Panc1 (cell line): ENCODE measurements around the gene RWDD4. TPM values are rescaled to one million over a fixed set of nuclear protein-coding genes. Genes with fewer than 3 reads are reported as not detected.

Experiments used
- ATAC-seq: fragments of 200-7000 bp; cut with Tn5 transposase; 2 replicates; pipeline ENCODE4 v1.9.1; 2020; ENCODE audit warnings: mild to moderate bottlenecking, moderate library complexity
- BruUV-seq: library from RNA; stranded (reverse); fragments of 400-500 nt; replicated peaks from 2 replicates; lab custom pipeline; 2021; lab: Mats Ljungman, UMichigan
- CTCF ChIA-PET: fragments of 300-600 bp; sonication (Branson Sonifier 250); formaldehyde crosslinking; loops from one replicate; lab custom pipeline; 2022; ENCODE audit warnings: antibody characterized with exemption; lab: Charles Lee
- POLR2A ChIA-PET: fragments of 300-600 bp; sonication (Branson Sonifier 250); formaldehyde crosslinking; loops from one replicate; lab custom pipeline; 2022; ENCODE audit warnings: antibody characterized with exemption; lab: Charles Lee
- DNase-seq: peaks from one replicate; pipeline ENCODE4 v3.0.0-alpha.2; 2010; ENCODE audit warnings: low read depth, low spot score
- H3K27ac ChIP-seq: 2 replicates; pipeline ENCODE4 v1.5.1; 2011; ENCODE audit warnings: mild to moderate bottlenecking, low read length, inconsistent platforms
- H3K27me3 ChIP-seq: fragments of 200-500 bp; sonication (Bioruptor generic); 2 replicates; pipeline ENCODE4 v1.6.0; 2014; ENCODE audit warnings: low read length, inconsistent platforms; ENCODE audit not compliant: control insufficient read depth, insufficient read depth
- H3K36me3 ChIP-seq: fragments of 200-500 bp; sonication (Bioruptor generic); 2 replicates; pipeline ENCODE4 v1.5.1; 2014; ENCODE audit warnings: inconsistent platforms, mild to moderate bottlenecking, low read length, moderate library complexity; ENCODE audit not compliant: control insufficient read depth, insufficient read depth
- H3K4me1 ChIP-seq: 2 replicates; pipeline ENCODE4 v1.5.1; 2011; ENCODE audit warnings: inconsistent platforms, mild to moderate bottlenecking, low read length, moderate library complexity; ENCODE audit not compliant: control insufficient read depth, insufficient read depth
- H3K4me3 ChIP-seq, 2 experiments: 2 replicates each; pipeline ENCODE4 v1.5.1; 2011 to 2012; ENCODE audit warnings: low read depth in 2 of 2, low read length in 2 of 2, mild to moderate bottlenecking in 2 of 2, inconsistent platforms in 1 of 2, moderate library complexity in 1 of 2
- H3K9me3 ChIP-seq: fragments of 200-500 bp; sonication (Bioruptor generic); 2 replicates; pipeline ENCODE4 v1.5.1; 2014; ENCODE audit warnings: low read depth, mild to moderate bottlenecking, inconsistent platforms, low read length, moderate library complexity; ENCODE audit not compliant: control insufficient read depth, insufficient read depth
- POLR2AphosphoS5 ChIP-seq: IDR thresholded peaks from 2 replicates; pipeline ENCODE4 v1.6.1; 2012; ENCODE audit warnings: mild to moderate bottlenecking, low read depth, low read length, moderate library complexity
- SIN3A ChIP-seq: IDR thresholded peaks from 2 replicates; pipeline ENCODE4 v1.6.1; 2012; ENCODE audit warnings: low read depth, mild to moderate bottlenecking, low read length, moderate library complexity, borderline replicate concordance; ENCODE audit not compliant: insufficient read depth
- TCF7L2 ChIP-seq: IDR thresholded peaks from 2 replicates; pipeline ENCODE4 v1.6.1; 2011; ENCODE audit warnings: mild to moderate bottlenecking, low read depth, low read length, inconsistent platforms
- in situ Hi-C: cut with HindIII; loops from 2 replicates; pipeline ENCODE4 v1.10.0; 2016; ENCODE audit warnings: low sequenced_read_pairs, low pct_unique_long_range_greater_than_20kb
- intact Hi-C: fragments of 100-400 bp; cut with micrococcal nuclease; formaldehyde crosslinking; loops from one replicate; pipeline ENCODE4 v1.10.0; 2022; ENCODE audit not compliant: unreplicated experiment
- total RNA-seq: library from RNA; stranded (reverse); gene quantifications from one replicate; pipeline ENCODE4 v1.2.1, GENCODE V29; 2021; ENCODE audit not compliant: unreplicated experiment
- TF ChIP-seq, protein P1 (sequence below), 2 experiments: IDR thresholded peaks; 2 replicates each; pipeline ENCODE4 v1.6.1; 2011 to 2012; ENCODE audit warnings: low read depth in 2 of 2, control low read depth in 1 of 2, low read length in 1 of 2, mild to moderate bottlenecking in 1 of 2, moderate library complexity in 1 of 2; ENCODE audit not compliant: insufficient read depth in 1 of 2
- TF ChIP-seq, protein P2 (sequence below): fragments of 450-650 bp; IDR thresholded peaks from 2 replicates; pipeline ENCODE4 v1.5.1; 2017; ENCODE audit warnings: mild to moderate bottlenecking

Gene RWDD4
- total RNA-seq, 1 experiment from 2014 or later, result 27.4 TPM

DNA sequence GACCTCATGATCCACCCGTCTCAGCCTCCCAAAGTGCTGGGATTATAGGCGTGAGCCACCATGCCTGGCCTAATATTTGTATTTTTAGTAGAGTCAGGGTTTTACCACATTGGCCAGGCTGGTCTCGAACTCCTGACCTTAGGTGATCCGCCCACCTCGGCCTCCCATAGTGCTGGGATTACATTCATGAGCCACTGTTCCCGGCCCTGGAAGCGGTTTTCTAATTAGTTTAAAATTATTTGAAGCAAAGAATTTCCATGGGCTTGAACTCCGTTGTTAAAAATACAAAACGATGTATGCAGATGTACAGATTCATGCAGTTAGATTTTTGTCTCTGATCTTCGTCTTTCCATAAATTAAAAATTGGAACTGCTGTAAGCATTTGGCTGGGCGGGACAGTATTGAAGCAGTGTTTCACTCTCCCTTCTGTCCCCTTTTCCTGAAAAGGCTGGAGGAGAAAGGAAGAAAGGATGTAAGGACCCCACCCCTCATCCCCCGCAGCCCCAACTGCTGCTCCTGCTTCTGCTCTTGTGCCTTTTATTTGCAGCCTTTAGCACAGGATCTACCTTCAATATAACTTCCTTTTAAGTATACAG is 12.1 kb upstream of the RWDD4 start:
- TF ChIP-seq, protein P1, sequence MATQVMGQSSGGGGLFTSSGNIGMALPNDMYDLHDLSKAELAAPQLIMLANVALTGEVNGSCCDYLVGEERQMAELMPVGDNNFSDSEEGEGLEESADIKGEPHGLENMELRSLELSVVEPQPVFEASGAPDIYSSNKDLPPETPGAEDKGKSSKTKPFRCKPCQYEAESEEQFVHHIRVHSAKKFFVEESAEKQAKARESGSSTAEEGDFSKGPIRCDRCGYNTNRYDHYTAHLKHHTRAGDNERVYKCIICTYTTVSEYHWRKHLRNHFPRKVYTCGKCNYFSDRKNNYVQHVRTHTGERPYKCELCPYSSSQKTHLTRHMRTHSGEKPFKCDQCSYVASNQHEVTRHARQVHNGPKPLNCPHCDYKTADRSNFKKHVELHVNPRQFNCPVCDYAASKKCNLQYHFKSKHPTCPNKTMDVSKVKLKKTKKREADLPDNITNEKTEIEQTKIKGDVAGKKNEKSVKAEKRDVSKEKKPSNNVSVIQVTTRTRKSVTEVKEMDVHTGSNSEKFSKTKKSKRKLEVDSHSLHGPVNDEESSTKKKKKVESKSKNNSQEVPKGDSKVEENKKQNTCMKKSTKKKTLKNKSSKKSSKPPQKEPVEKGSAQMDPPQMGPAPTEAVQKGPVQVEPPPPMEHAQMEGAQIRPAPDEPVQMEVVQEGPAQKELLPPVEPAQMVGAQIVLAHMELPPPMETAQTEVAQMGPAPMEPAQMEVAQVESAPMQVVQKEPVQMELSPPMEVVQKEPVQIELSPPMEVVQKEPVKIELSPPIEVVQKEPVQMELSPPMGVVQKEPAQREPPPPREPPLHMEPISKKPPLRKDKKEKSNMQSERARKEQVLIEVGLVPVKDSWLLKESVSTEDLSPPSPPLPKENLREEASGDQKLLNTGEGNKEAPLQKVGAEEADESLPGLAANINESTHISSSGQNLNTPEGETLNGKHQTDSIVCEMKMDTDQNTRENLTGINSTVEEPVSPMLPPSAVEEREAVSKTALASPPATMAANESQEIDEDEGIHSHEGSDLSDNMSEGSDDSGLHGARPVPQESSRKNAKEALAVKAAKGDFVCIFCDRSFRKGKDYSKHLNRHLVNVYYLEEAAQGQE (IDR thresholded peaks at IDR 0.05; ENCODE audit: insufficient read depth in 1 of 2, low read depth in 2 of 2, low read length in 1 of 2), result no peak
- TF ChIP-seq, protein P2, sequence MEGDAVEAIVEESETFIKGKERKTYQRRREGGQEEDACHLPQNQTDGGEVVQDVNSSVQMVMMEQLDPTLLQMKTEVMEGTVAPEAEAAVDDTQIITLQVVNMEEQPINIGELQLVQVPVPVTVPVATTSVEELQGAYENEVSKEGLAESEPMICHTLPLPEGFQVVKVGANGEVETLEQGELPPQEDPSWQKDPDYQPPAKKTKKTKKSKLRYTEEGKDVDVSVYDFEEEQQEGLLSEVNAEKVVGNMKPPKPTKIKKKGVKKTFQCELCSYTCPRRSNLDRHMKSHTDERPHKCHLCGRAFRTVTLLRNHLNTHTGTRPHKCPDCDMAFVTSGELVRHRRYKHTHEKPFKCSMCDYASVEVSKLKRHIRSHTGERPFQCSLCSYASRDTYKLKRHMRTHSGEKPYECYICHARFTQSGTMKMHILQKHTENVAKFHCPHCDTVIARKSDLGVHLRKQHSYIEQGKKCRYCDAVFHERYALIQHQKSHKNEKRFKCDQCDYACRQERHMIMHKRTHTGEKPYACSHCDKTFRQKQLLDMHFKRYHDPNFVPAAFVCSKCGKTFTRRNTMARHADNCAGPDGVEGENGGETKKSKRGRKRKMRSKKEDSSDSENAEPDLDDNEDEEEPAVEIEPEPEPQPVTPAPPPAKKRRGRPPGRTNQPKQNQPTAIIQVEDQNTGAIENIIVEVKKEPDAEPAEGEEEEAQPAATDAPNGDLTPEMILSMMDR, result no peak
- no peak for TF ChIP-seq POLR2AphosphoS5
- no peak for TF ChIP-seq TCF7L2
- TF ChIP-seq SIN3A, result no peak
- no peaks in the 10 kb centered on the region for H3K27me3 ChIP-seq
- no peak overlapping the region for H3K27ac ChIP-seq
- no peak overlapping the region for H3K4me3 ChIP-seq
- intact Hi-C loops, result no loop called here
- in situ Hi-C loops, result no loop called here
- H3K9me3 ChIP-seq, result no peaks in the 10 kb centered on the region
- no TSS peak for BruUV-seq
- ChIA-PET CTCF (no interaction called here), POLR2A (no interaction called here)
- ATAC-seq (no peak), DNase-seq (no peak)
- H3K36me3 ChIP-seq, result peaks cover 23% of the 10 kb centered on the region
- H3K4me1 ChIP-seq, result no peaks in the 10 kb centered on the region

DNA sequence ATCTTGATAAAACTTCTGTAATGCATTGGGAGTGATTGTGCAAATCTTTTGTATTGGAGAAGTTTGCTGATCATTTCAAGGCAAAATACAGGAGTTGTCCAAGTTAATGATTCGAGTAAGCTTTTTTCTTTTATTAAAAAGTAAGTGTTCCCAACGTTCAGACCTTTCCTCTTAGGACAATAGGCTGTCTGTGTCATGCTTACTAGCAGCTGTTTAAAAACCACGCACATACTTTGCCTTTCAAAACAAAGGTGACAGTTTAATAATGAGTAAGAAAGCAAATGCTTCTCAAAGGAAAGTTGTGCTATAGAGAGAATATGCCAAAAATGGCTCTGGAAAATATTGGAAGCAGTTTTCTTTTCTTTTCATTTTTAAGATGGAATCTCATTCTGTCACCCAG is 11.3 kb upstream of the RWDD4 start:
- in situ Hi-C loops (no loop called here), intact Hi-C loops (no loop called here)
- Histone ChIP-seq H3K27ac (no peak overlapping the region), H3K4me1 (no peaks in the 10 kb centered on the region), H3K36me3 (peaks cover 20% of the 10 kb centered on the region), H3K27me3 (no peaks in the 10 kb centered on the region), H3K9me3 (no peaks in the 10 kb centered on the region), H3K4me3 (no peak overlapping the region)
- no TSS peak for BruUV-seq
- DNase-seq (no peak), ATAC-seq (no peak)
- POLR2A ChIA-PET, result no interaction called here
- TF ChIP-seq, protein P1 (IDR thresholded peaks at IDR 0.05; ENCODE audit: insufficient read depth in 1 of 2, low read depth in 2 of 2, low read length in 1 of 2), result no peak
- TF ChIP-seq POLR2AphosphoS5 (no peak), TCF7L2 (no peak), SIN3A (no peak)
- TF ChIP-seq, protein P2, result no peak
- CTCF ChIA-PET, result interaction anchor here (0.5 kb wide), 1 partner anchor 196 kb away, joined by 4 read pairs; no protein-coding TSS in a partner anchor
